GM12878 (cell line): ENCODE data around the gene FAM53B. TPM values are rescaled to one million over a fixed set of nuclear protein-coding genes. Genes with fewer than 3 reads are reported as not detected.

Experiments used
- BACH1 ChIP-seq: fragments of 450-650 bp; IDR thresholded peaks from 2 replicates; pipeline ENCODE4 v1.6.1; 2017; ENCODE audit warnings: mild to moderate bottlenecking, borderline replicate concordance
- CTCF ChIP-seq, 3 experiments: IDR thresholded peaks in 2 of 3; conservative IDR thresholded peaks in 1 of 3; 2 replicates each; pipeline ENCODE4 v1.5.1; 2011; ENCODE audit warnings: low read depth in 3 of 3, low read length in 3 of 3, mild to moderate bottlenecking in 3 of 3, control low read depth in 2 of 3, moderate library complexity in 2 of 3, inconsistent platforms in 1 of 3, mixed read lengths in 1 of 3; ENCODE audit not compliant: control insufficient read depth in 2 of 3, insufficient read depth in 1 of 3; ENCODE audit errors: extremely low read depth in 1 of 3
- E2F8 ChIP-seq: fragments of 450-650 bp; IDR thresholded peaks from 2 replicates; pipeline ENCODE4 v1.6.1; 2018; ENCODE audit warnings: mild to moderate bottlenecking, low read depth, moderate library complexity; ENCODE audit not compliant: partially characterized antibody
- EED ChIP-seq: sonication (generic); IDR thresholded peaks from 2 replicates; pipeline ENCODE4 v1.6.1; 2016; ENCODE audit warnings: antibody characterized with exemption, low read depth
- HDAC2 ChIP-seq: fragments of 200-600 bp; sonication (generic); IDR thresholded peaks from 2 replicates; pipeline ENCODE4 v1.6.1; 2017
- JUNB ChIP-seq: IDR thresholded peaks from 2 replicates; pipeline ENCODE4 v1.6.1; 2016; ENCODE audit warnings: antibody characterized with exemption, mild to moderate bottlenecking
- MAX ChIP-seq: IDR thresholded peaks from 2 replicates; pipeline ENCODE4 v1.6.1; 2012; ENCODE audit warnings: low read depth, low read length, improper control_type of control experiment
- YBX1 ChIP-seq: fragments of 450-650 bp; IDR thresholded peaks from 2 replicates; pipeline ENCODE4 v1.6.1; 2016; ENCODE audit warnings: antibody characterized with exemption
- ZNF274 ChIP-seq: IDR thresholded peaks from one replicate; pipeline ENCODE4 v1.8.0; 2011; ENCODE audit not compliant: insufficient read length, insufficient read depth
- polyA plus RNA-seq, 11 experiments: library from polyadenylated mRNA; depleted of rRNA in 4 of 11; unstranded in 6 of 11; stranded (reverse) in 5 of 11; fragments of >200 nt; fragmentation: Nextera tagmentation in 4 of 11; fragmentation: Illumina TruSeq in 1 of 11; extraction: Ambion mirVana in 4 of 11; extraction: Trizol in 1 of 11; gene quantifications; 1 replicate in 1 of 11; 2 replicates in 10 of 11; pipeline versions ENCODE4 v1.2.1 to v1.2.3, GENCODE V29; 2011 to 2016; ENCODE audit warnings: inconsistent platforms in 2 of 11, missing spikeins in 2 of 11, low read depth in 1 of 11
- total RNA-seq, 4 experiments: library from RNA; depleted of rRNA in 3 of 4; stranded (reverse); fragments of >200 nt in 3 of 4; fragmentation: Illumina TruSeq in 1 of 4; extraction: Trizol in 1 of 4; gene quantifications; 2 replicates each; pipeline versions ENCODE4 v1.2.1 to v1.2.3, GENCODE V29; 2013 to 2021

FAM53B gene
- total and polyA plus RNA-seq, 10 of the 15 experiments (the other 5 are each of a cell fraction or from before 2014, with no cell fraction given) = 0.05 to 26.3 (median 8.1) TPM

GRCh38 chr10:124701038-124701365 is 43.2 kb downstream of the FAM53B start (continued):
- TF ChIP-seq E2F8 (no peak), EED (no peak), ZNF274 (no peak), BACH1 (no peak), JUNB (no peak), MAX (no peak), YBX1 (no peak), CTCF (IDR thresholded peaks at IDR 0.05 in 2 of 3, conservative IDR thresholded peaks at IDR 0.05 in 1 of 3; ENCODE audit: control insufficient read depth in 2 of 3, extremely low read depth in 1 of 3, insufficient read depth in 1 of 3, low read depth in 3 of 3, low read length in 3 of 3) (no peak), HDAC2 (no peak)
